Central memory CD8-positive, alpha-beta T cell (primary cell): ENCODE results near the gene STAB1.

Experiments used
- ATAC-seq: fragments of 150-1000 bp; cut with Tn5 transposase; replicated peaks from 2 replicates; pipeline ENCODE4 v1.10.0; 2022; ENCODE audit warnings: mild to moderate bottlenecking, moderate FRiP score, moderate number of reproducible peaks; ENCODE audit not compliant: poor library complexity, severe bottlenecking; ENCODE audit errors: extremely low read depth
- DNase-seq, 2 donors: peaks; one replicate each; pipeline ENCODE4 v3.0.0; 2021; ENCODE audit warnings: low spot score in 2 of 2
- H3K27ac Mint-ChIP-seq: one replicate; pipeline ENCODE4 v1.8.0; 2022; ENCODE audit warnings: low read depth, mild to moderate bottlenecking, moderate library complexity, mixed read lengths
- H3K27me3 Mint-ChIP-seq: one replicate; pipeline ENCODE4 v1.8.0; 2022; ENCODE audit warnings: mixed read lengths
- H3K36me3 Mint-ChIP-seq: one replicate; pipeline ENCODE4 v1.8.0; 2022; ENCODE audit warnings: mild to moderate bottlenecking, moderate library complexity, mixed read lengths; ENCODE audit not compliant: insufficient read depth
- H3K4me1 Mint-ChIP-seq: one replicate; pipeline ENCODE4 v1.8.0; 2022; ENCODE audit warnings: mixed read lengths
- H3K4me3 Mint-ChIP-seq: one replicate; pipeline ENCODE4 v1.8.0; 2022; ENCODE audit warnings: mild to moderate bottlenecking, moderate library complexity, mixed read lengths
- H3K9me3 Mint-ChIP-seq: one replicate; pipeline ENCODE4 v1.8.0; 2022; ENCODE audit warnings: mixed read lengths

STAB1 gene

DNA sequence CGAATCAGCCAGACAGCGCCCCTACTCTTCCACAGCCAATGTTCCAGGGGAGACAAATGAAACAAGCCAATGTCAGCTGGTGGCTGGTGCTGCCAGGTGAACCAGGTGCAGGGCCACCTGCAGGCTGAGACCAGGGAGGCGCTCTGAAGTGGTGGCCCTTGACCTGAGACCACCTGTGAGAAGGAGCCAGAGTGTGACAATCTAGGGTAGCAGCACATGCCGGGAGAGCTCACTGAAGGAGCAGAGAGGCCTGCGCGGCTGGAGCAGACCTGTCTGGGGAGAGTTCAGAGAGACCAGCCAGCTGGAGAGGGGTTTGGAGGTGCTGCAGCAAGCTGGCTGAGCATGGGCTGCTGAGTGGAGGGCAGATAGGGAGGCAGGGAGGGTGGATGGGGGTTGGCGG lies 693 bp upstream of the STAB1 start:
- Mint-ChIP-seq H3K4me3 (no peak overlapping the region), H3K9me3 (no peaks in the 10 kb centered on the region), H3K27ac (peak overlapping the region; percentile 56), H3K4me1 (peaks cover 10% of the 10 kb centered on the region), H3K27me3 (no peaks in the 10 kb centered on the region), H3K36me3 (peaks cover 12% of the 10 kb centered on the region)
- DNase-seq, result no peak
- no peak for ATAC-seq

DNA sequence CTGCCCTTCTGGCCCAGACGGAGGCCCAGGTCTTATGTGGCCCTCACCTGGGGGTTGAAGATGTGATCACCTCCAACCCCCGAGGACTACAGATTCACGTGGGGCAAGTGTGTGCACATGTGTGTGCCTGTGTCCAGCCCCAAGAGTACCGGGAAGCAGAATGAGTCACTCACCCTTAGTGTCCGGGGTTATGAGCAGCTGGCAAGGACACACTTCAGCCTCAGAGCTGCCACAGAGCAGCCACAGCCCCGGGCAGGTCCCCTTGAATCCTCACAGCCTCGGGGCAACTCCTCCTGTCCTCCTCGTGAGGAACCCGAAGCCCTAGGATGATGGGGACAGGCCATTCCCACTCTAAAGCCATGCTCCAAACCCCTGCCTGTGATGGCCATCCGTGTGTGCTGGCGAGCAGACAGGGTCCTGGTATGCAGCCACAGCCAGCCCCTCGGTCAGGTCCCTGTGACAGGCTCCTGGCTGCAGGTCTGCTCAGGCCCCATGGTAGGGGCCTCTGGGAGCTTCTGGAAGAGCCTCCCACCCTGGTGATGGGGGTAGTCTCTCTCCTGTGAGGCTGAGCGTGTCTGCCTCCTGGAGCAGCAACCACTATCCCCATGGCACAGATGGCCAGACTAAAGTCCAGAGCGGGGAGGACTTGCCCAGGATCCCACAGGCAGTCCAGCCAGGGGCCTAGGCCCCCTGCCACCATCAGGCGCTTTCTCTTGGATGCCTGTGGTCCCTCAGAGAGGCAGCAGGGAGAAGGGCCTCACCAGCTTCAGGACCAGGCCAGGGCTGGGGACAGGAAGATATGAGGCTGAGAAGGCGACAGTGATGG lies 852 bp downstream of the STAB1 start:
- H3K27ac Mint-ChIP-seq, result peak overlapping the region; percentile 29
- peaks cover 10% of the 10 kb centered on the region for H3K4me1 Mint-ChIP-seq
- peaks cover 10% of the 10 kb centered on the region for H3K36me3 Mint-ChIP-seq
- H3K9me3 Mint-ChIP-seq, result no peaks in the 10 kb centered on the region
- no peaks in the 10 kb centered on the region for H3K27me3 Mint-ChIP-seq
- no peak overlapping the region for H3K4me3 Mint-ChIP-seq
- ATAC-seq (no peak), DNase-seq (no peak)

DNA sequence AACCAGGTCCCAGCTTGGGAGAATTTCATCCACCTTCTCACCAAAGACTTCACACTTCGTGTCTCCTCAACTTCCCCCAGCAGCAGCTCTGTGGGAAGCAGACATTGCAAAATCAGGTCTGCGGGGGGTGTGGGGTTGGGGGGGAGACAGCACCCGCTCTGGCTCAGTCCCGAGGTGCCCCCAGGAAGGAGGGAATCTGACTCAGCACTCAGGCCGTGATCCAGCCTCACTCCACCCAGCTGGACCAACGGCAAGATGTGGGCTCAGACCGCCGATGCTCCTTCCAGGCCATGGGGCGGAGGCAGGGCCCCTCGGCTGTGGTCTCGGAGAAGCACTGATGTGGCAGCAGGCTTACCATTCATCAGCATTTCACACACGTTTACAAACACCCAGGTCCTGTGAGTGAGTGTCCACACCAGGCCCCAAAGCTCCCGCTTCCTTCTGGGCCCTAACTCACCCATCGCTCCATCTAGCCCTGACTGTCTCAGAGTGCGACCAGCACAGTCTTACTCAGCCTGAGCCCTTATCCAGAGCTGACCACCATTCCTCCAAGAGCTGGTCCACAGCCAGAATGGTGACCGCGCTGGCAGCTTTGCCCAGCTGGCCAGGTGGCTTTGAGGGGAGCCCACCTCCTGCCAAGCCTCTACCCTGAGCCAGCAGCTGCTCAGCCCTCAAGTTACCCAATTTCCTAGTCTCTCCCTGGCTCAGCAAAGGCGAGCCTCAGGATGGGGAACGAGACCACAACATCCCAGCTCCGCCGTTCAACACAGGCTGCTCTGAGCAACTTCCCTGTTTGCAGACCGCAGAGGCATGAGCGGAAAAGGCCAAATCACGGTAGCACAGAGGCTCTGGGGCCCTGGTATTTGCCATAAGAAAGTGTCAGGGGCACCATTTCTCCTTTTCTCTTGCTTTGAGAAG lies 3.3 kb downstream of the STAB1 start:
- Mint-ChIP-seq H3K9me3 (no peaks in the 10 kb centered on the region), H3K4me3 (no peak overlapping the region), H3K36me3 (peaks cover 2% of the 10 kb centered on the region), H3K27ac (no peak overlapping the region), H3K4me1 (peaks cover 6% of the 10 kb centered on the region), H3K27me3 (no peaks in the 10 kb centered on the region)
- no peak for DNase-seq
- peak; percentile 52 for ATAC-seq

- DNase-seq (no peak), ATAC-seq (no peak)
- Mint-ChIP-seq H3K4me3 (no peak overlapping the region), H3K4me1 (no peaks in the 10 kb centered on the region), H3K27me3 (no peaks in the 10 kb centered on the region), H3K36me3 (no peaks in the 10 kb centered on the region), H3K9me3 (no peaks in the 10 kb centered on the region), H3K27ac (no peak overlapping the region)
Measured at GRCh38 chr3:52501046-52501445, 5.9 kb downstream of the STAB1 start.

DNA sequence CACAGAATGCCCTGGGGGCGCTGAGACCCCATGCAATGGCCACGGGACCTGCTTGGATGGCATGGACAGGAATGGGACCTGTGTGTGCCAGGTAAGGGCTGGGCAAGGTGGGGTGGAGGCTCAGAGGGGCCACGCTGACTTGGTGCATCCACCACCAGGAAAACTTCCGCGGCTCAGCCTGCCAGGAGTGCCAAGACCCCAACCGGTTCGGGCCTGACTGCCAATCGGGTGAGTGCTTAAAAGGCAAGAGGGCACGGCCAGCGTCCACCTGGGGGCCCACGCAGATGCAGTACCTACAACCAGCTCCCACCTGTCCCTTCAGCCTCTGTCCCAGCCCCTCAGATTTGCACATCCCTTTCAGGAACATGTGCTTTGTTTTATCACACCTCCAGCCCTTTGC lies 6.9 kb downstream of the STAB1 start:
- Mint-ChIP-seq H3K36me3 (no peaks in the 10 kb centered on the region), H3K9me3 (no peaks in the 10 kb centered on the region), H3K27ac (no peak overlapping the region), H3K4me3 (no peak overlapping the region), H3K4me1 (no peaks in the 10 kb centered on the region), H3K27me3 (no peaks in the 10 kb centered on the region)
- no peak for DNase-seq
- no peak for ATAC-seq

DNA sequence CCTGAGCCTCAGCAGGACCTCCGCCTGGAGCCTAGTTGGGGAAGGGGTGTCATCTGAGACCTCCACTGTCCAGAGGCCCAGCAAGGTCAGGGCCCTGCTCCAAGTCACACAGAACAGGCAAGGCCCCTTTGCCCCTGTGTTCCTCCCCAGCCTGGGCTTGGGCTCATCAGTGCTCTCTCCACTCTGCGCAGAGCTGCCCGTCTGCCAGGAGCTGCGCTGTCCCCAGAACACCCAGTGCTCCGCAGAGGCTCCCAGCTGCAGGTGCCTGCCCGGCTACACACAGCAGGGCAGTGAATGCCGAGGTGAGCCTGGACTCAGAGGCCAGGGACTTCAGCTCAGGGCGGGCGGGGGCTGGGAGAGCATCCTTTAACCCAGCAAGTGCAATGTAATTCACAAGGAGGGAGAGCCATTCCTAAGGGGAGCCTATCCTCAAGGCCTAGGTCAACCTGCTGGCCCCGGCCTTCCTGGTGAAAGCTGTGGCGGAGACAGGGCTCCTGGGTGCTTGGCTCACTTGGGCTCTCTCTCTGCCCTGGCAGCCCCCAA lies 7.7 kb downstream of the STAB1 start:
- Mint-ChIP-seq H3K9me3 (no peaks in the 10 kb centered on the region), H3K27ac (no peak overlapping the region), H3K4me3 (no peak overlapping the region), H3K36me3 (no peaks in the 10 kb centered on the region), H3K27me3 (no peaks in the 10 kb centered on the region), H3K4me1 (no peaks in the 10 kb centered on the region)
- ATAC-seq (no peak), DNase-seq (no peak)

DNA sequence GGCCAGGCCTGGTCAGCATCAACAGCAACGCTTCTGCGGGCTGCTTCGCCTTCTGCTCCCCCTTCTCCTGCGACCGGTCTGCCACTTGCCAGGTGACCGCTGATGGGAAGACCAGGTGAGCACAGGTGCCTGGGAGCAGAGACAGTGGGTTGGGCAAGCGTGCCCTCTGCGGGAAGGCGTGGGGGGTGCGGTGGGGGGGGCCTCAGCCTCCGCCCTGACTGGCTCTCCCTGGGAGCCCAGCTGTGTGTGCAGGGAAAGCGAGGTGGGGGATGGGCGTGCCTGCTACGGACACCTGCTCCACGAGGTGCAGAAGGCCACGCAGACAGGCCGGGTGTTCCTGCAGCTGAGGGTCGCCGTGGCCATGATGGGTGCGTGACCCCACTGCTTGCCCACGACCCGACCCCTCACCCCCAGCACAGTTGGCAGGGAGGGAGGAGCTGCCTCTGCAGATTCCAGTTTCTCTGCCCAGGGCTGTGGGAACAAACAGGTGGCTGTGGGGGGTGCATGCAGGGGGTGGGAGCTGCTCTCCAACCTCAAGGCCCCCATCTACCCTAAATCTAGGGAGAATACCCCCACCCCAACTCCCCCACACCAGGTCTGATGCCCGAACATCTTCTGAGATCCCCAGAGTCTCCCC lies 8.8 kb downstream of the STAB1 start:
- ATAC-seq, result no peak
- Mint-ChIP-seq H3K27ac (no peak overlapping the region), H3K27me3 (no peaks in the 10 kb centered on the region), H3K4me1 (no peaks in the 10 kb centered on the region), H3K36me3 (no peaks in the 10 kb centered on the region), H3K4me3 (no peak overlapping the region), H3K9me3 (no peaks in the 10 kb centered on the region)
- no peak for DNase-seq

GRCh38 chr3:52504977-52505376 lies 9.8 kb downstream of the STAB1 start:
- H3K36me3 Mint-ChIP-seq, result no peaks in the 10 kb centered on the region

GRCh38 chr3:52506266-52506966 lies 11.3 kb downstream of the STAB1 start:
- no peaks in the 10 kb centered on the region for H3K27me3 Mint-ChIP-seq
- DNase-seq (no peak), ATAC-seq (no peak)
- H3K36me3 Mint-ChIP-seq, result no peaks in the 10 kb centered on the region
- no peaks in the 10 kb centered on the region for H3K9me3 Mint-ChIP-seq
- no peak overlapping the region for H3K4me3 Mint-ChIP-seq
- H3K27ac Mint-ChIP-seq, result no peak overlapping the region
- no peaks in the 10 kb centered on the region for H3K4me1 Mint-ChIP-seq

More at GRCh38 chr3:52504977-52505376, 9.8 kb downstream of the STAB1 start:
- H3K9me3 Mint-ChIP-seq, result no peaks in the 10 kb centered on the region
- H3K4me1 Mint-ChIP-seq, result no peaks in the 10 kb centered on the region
- H3K4me3 Mint-ChIP-seq, result no peak overlapping the region
- no peaks in the 10 kb centered on the region for H3K27me3 Mint-ChIP-seq
- DNase-seq (no peak), ATAC-seq (no peak)
- H3K27ac Mint-ChIP-seq, result no peak overlapping the region

GRCh38 chr3:52507359-52507758 lies 12.2 kb downstream of the STAB1 start:
- ATAC-seq, result no peak
- no peak for DNase-seq
- Mint-ChIP-seq H3K36me3 (no peaks in the 10 kb centered on the region), H3K4me1 (no peaks in the 10 kb centered on the region), H3K4me3 (no peak overlapping the region), H3K27ac (no peak overlapping the region), H3K9me3 (no peaks in the 10 kb centered on the region), H3K27me3 (no peaks in the 10 kb centered on the region)

GRCh38 chr3:52509753-52510328 lies 14.7 kb downstream of the STAB1 start:
- Mint-ChIP-seq H3K9me3 (no peaks in the 10 kb centered on the region), H3K27ac (no peak overlapping the region), H3K4me3 (no peak overlapping the region), H3K36me3 (no peaks in the 10 kb centered on the region), H3K27me3 (no peaks in the 10 kb centered on the region), H3K4me1 (no peaks in the 10 kb centered on the region)
- ATAC-seq, result no peak
- DNase-seq, result no peak

DNA sequence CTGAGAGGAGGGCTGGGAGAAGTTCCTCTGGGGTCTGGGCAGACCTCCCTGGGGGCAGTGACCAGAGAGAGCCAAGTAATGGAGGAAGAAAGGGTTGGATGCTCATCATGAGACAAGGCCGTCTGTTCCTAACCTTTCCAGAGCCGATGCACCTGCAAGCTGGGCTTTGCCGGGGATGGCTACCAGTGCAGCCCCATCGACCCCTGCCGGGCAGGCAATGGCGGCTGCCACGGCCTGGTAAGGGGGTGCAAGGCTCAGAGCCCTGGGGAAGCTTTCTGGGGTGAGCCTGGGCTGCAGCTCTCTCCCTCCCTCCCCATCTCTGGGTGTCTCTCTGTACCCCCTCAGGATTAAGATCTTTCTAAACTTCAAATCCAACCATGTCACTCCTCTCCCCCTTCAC lies 16.4 kb downstream of the STAB1 start:
- Mint-ChIP-seq H3K27ac (no peak overlapping the region), H3K9me3 (no peaks in the 10 kb centered on the region), H3K36me3 (no peaks in the 10 kb centered on the region), H3K27me3 (no peaks in the 10 kb centered on the region), H3K4me3 (no peak overlapping the region), H3K4me1 (no peaks in the 10 kb centered on the region)
- ATAC-seq (no peak), DNase-seq (no peak)
